ENCODE results near the gene SRPK1.
A peak's percentile ranks its signal among the peaks of the same experiment; 100 is the strongest.

The SRPK1 gene

GRCh38 chr6:35907750-35908149 is 13.1 kb downstream of the SRPK1 start:
- TF ChIP-seq CTCF (IDR thresholded peaks at IDR 0.05; ENCODE audit: low read depth, low read length): no peak
- Histone ChIP-seq H3K27me3 (ENCODE audit: insufficient read depth, low read depth, severe bottlenecking) (no peaks in the 10 kb centered on the region), H3K4me3 (ENCODE audit: low read depth, low read length) (no peak overlapping the region), H3K27ac (no peak overlapping the region), H3K9me3 (ENCODE audit: severe bottlenecking) (peaks cover 30% of the 10 kb centered on the region), H3K36me3 (peaks cover 79% of the 10 kb centered on the region)
- no peak for DNase-seq

- no peak for TF ChIP-seq CTCF (IDR thresholded peaks at IDR 0.05; ENCODE audit: low read depth, low read length)
- Histone ChIP-seq H3K27ac (peak overlapping the region; percentile 40), H3K27me3 (ENCODE audit: insufficient read depth, low read depth, severe bottlenecking) (no peaks in the 10 kb centered on the region), H3K36me3 (peaks cover 70% of the 10 kb centered on the region), H3K4me3 (ENCODE audit: low read depth, low read length) (no peak overlapping the region), H3K9me3 (ENCODE audit: severe bottlenecking) (peaks cover 29% of the 10 kb centered on the region)
- no peak for DNase-seq
Observed at GRCh38 chr6:35906499-35906846, 14.4 kb downstream of the SRPK1 start.

- peaks cover 24% of the 10 kb centered on the region for H3K9me3 ChIP-seq (ENCODE audit: severe bottlenecking)
- no peaks in the 10 kb centered on the region for H3K27me3 ChIP-seq (ENCODE audit: insufficient read depth, low read depth, severe bottlenecking)
- H3K4me3 ChIP-seq (ENCODE audit: low read depth, low read length): no peak overlapping the region
- peak overlapping the region; percentile 40 for H3K27ac ChIP-seq
- TF ChIP-seq CTCF (IDR thresholded peaks at IDR 0.05; ENCODE audit: low read depth, low read length): no peak
- peak; percentile 71 for DNase-seq
- H3K36me3 ChIP-seq: peaks cover 70% of the 10 kb centered on the region
Observed at GRCh38 chr6:35905841-35906498, 14.9 kb downstream of the SRPK1 start.

GRCh38 chr6:35905141-35905785 is 15.6 kb downstream of the SRPK1 start:
- DNase-seq: no peak
- TF ChIP-seq CTCF (IDR thresholded peaks at IDR 0.05; ENCODE audit: low read depth, low read length): no peak
- H3K36me3 ChIP-seq: peaks cover 70% of the 10 kb centered on the region
- peak overlapping the region; percentile 25 for H3K27ac ChIP-seq
- peaks cover 17% of the 10 kb centered on the region for H3K9me3 ChIP-seq (ENCODE audit: severe bottlenecking)
- H3K27me3 ChIP-seq (ENCODE audit: insufficient read depth, low read depth, severe bottlenecking): no peaks in the 10 kb centered on the region
- no peak overlapping the region for H3K4me3 ChIP-seq (ENCODE audit: low read depth, low read length)

- Histone ChIP-seq H3K36me3 (peaks cover 67% of the 10 kb centered on the region), H3K9me3 (ENCODE audit: severe bottlenecking) (peaks cover 2% of the 10 kb centered on the region), H3K27ac (no peak overlapping the region), H3K27me3 (ENCODE audit: insufficient read depth, low read depth, severe bottlenecking) (no peaks in the 10 kb centered on the region), H3K4me3 (ENCODE audit: low read depth, low read length) (no peak overlapping the region)
- TF ChIP-seq CTCF (IDR thresholded peaks at IDR 0.05; ENCODE audit: low read depth, low read length): no peak
- no peak for DNase-seq
Observed at GRCh38 chr6:35903679-35904078, 17.2 kb downstream of the SRPK1 start.

Measured in WERI-Rb-1 (cell line).